ENCODE results near the gene FSTL5.

DNA sequence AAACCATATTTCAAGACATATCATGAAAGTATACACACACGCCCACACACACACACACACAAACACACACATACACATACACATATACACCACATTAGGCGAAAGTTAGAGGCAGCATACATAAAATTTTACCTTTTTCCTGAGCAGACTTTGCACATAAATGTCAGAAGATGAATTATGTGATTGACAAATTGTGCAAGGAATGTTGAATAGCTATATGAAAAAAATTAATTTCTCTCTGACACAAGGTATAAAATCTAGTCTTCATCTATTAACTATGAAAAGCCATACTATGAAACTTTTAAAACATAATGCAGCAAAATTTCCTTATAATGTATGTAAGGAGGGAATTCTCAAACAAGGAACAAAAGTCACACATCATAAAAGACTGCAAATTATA, 24.4 kb downstream of the FSTL5 start:
- TF ChIP-seq SP1 (IDR thresholded peaks at IDR 0.05) (no peak), BHLHE40 (IDR thresholded peaks at IDR 0.05; ENCODE audit: borderline replicate concordance) (no peak), CTBP1 (IDR thresholded peaks at IDR 0.05; ENCODE audit: borderline replicate concordance) (no peak), ZNF384 (IDR thresholded peaks at IDR 0.05) (no peak), PKNOX1 (IDR thresholded peaks at IDR 0.05) (no peak), FOXK2 (IDR thresholded peaks at IDR 0.05) (no peak), ARNT (IDR thresholded peaks at IDR 0.05) (no peak), HDGF (IDR thresholded peaks at IDR 0.05; ENCODE audit: borderline replicate concordance) (no peak), ELF4 (IDR thresholded peaks at IDR 0.05) (no peak), FOXA1 (IDR thresholded peaks at IDR 0.05) (no peak), NFRKB (IDR thresholded peaks at IDR 0.05) (no peak), L3MBTL2 (conservative IDR thresholded peaks at IDR 0.05) (no peak), SUZ12 (IDR thresholded peaks at IDR 0.05) (no peak), FOXM1 (IDR thresholded peaks at IDR 0.05; ENCODE audit: borderline replicate concordance) (no peak)
